Subcutaneous abdominal adipose tissue (tissue), 5 donors: ENCODE measurements around the gene ARHGEF3.
A peak's percentile ranks its signal among the peaks of the same experiment; 100 is the strongest.

Experiments used
- H3K27ac ChIP-seq: one replicate; pipeline ENCODE4 v1.7.0; 2013; ENCODE audit warnings: low read depth, mild to moderate bottlenecking, inconsistent platforms, low read length, moderate library complexity
- H3K27me3 ChIP-seq, 5 donors: one replicate each; pipeline ENCODE4 v1.7.0; 2013; ENCODE audit warnings: low read length in 5 of 5, inconsistent platforms in 1 of 5; ENCODE audit not compliant: control insufficient read depth in 5 of 5, insufficient read depth in 4 of 5
- H3K36me3 ChIP-seq, 5 donors: one replicate each; pipeline ENCODE4 v1.7.0; 2013; ENCODE audit warnings: low read length in 5 of 5; ENCODE audit not compliant: control insufficient read depth in 5 of 5, insufficient read depth in 5 of 5
- H3K4me1 ChIP-seq, 5 donors: one replicate each; pipeline ENCODE4 v1.7.0; 2013; ENCODE audit warnings: low read length in 5 of 5, mild to moderate bottlenecking in 3 of 5, moderate library complexity in 1 of 5; ENCODE audit not compliant: control insufficient read depth in 5 of 5, insufficient read depth in 5 of 5
- H3K4me3 ChIP-seq, 5 donors: one replicate each; pipeline ENCODE4 v1.7.0; 2013; ENCODE audit warnings: low read length in 5 of 5, low read depth in 1 of 5
- H3K9ac ChIP-seq, 5 donors: one replicate each; pipeline ENCODE4 v1.7.0; 2013; ENCODE audit warnings: low read length in 5 of 5, mild to moderate bottlenecking in 4 of 5, moderate library complexity in 3 of 5
- H3K9me3 ChIP-seq, 5 donors: one replicate each; pipeline ENCODE4 v1.7.0; 2013; ENCODE audit warnings: low read length in 5 of 5; ENCODE audit not compliant: control insufficient read depth in 5 of 5
- donor health status: healthy.
- donor health status: healthy.
- donor health status: healthy.
- donor health status: healthy.
- donor health status: healthy.

Gene ARHGEF3

DNA sequence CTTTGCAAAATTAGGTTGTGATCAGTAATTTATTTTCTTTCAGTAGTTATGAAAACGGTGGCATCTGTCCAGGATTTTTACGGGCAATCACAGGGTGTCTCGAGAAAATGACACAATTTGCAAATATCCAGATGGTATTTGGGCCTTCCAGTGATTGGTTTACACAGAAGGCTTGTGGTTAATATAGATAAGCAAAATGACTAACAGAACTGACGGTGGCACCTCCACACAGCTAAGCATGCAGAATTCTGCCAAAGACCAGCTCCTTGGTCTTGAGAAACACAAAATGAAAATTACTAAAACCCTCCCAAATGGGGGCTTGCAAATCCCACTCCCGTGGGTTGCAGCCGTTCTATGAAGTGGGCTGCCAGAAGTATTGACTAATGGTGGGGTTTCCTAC is 5.5 kb downstream of the ARHGEF3 start:
- Histone ChIP-seq H3K36me3 (no peaks in the 10 kb centered on the region), H3K4me3 (no peak overlapping the region), H3K9ac (no peak overlapping the region), H3K9me3 (no peaks in the 10 kb centered on the region), H3K27me3 (no peaks in the 10 kb centered on the region), H3K4me1 (peaks cover 9 to 43% (median 31%) of the 10 kb centered on the region in 5 donors), H3K27ac (no peak overlapping the region)

- Histone ChIP-seq H3K27ac (peak overlapping the region; percentile 57), H3K9me3 (no peaks in the 10 kb centered on the region), H3K27me3 (no peaks in the 10 kb centered on the region), H3K9ac (no peak overlapping the region), H3K36me3 (no peaks in the 10 kb centered on the region), H3K4me3 (no peak overlapping the region), H3K4me1 (peaks cover 8 to 39% (median 27%) of the 10 kb centered on the region in 5 donors)
Observed at GRCh38 chr3:56795829-56796185, 5.9 kb downstream of the ARHGEF3 start.

- H3K27ac ChIP-seq = peak overlapping the region; percentile 57
- peak overlapping the region in 2 of 5 donors; percentile 40 to 42 for H3K9ac ChIP-seq
- H3K27me3 ChIP-seq = no peaks in the 10 kb centered on the region
- H3K36me3 ChIP-seq = no peaks in the 10 kb centered on the region
- peaks cover 6 to 34% (median 22%) of the 10 kb centered on the region in 5 donors for H3K4me1 ChIP-seq
- H3K9me3 ChIP-seq = no peaks in the 10 kb centered on the region
- no peak overlapping the region for H3K4me3 ChIP-seq
Observed at GRCh38 chr3:56795097-56795828, 6.5 kb downstream of the ARHGEF3 start.

GRCh38 chr3:56792193-56792592 is 9.6 kb downstream of the ARHGEF3 start:
- Histone ChIP-seq H3K36me3 (no peaks in the 10 kb centered on the region), H3K4me3 (no peak overlapping the region), H3K9ac (no peak overlapping the region), H3K9me3 (no peaks in the 10 kb centered on the region), H3K27ac (no peak overlapping the region), H3K27me3 (no peaks in the 10 kb centered on the region), H3K4me1 (peaks cover 3 to 13% (median 11%) of the 10 kb centered on the region in 5 donors)

DNA sequence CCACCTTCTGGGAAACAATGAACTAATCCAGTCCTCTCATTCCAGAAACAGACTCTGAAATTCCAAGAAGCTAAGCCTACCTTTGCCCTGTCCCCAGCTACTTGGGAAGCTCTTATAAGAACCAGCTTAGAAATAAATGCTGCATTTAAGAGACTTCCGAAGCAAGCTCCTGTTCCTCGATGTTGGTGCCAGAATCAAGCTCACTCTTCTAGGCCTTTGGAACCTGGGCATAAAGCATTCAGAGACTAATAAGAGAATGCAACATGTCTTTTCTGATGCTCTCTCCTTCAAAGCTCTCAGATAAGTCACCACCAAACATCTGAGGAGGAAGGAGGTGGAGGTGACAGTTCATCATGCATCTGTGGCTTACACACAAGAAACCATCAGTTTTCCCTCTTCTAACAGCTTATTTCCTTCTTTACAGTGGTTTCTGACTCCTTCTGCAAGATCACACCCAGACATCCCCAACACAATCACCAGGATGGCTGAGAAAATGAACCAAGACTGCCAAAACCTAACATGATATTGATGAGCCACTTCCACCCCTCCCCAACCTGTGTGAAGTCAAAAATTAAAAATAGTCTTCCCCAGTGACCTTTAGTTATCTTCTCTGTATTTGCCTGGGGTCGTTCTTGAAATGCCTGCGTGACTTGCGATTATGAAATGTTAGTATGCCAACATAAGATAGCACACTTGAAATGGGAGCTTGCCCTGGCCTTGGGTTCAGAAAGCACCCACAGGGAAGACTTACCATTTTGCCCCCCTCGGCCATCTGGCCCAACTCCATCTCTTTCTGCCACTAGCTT is 11.5 kb downstream of the ARHGEF3 start:
- Histone ChIP-seq H3K27me3 (no peaks in the 10 kb centered on the region), H3K4me3 (no peak overlapping the region), H3K4me1 (peaks cover 0 to 11% (median 5%) of the 10 kb centered on the region in 5 donors), H3K9ac (no peak overlapping the region), H3K27ac (no peak overlapping the region), H3K36me3 (no peaks in the 10 kb centered on the region), H3K9me3 (no peaks in the 10 kb centered on the region)

DNA sequence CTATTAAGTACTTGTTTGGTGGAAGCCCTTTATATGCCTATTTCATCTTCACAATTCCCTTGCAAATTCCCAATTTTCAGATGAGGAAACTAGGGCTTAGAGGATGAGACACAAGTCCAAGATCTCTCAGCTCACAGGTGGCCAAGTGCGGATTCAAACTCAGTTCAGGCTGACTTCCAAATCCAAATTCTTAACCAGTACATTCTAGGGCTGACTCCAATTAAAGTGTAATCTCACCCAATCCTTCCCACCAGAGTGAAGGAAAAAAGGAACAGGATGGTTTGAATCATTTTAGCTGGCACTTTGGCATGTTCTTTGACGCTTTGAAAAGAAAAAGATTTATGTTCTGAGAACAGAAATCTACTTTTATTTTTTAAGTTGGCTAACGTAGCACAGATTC is 12.7 kb downstream of the ARHGEF3 start:
- Histone ChIP-seq H3K9me3 (no peaks in the 10 kb centered on the region), H3K4me1 (peaks cover 0 to 15% (median 2%) of the 10 kb centered on the region in 5 donors), H3K27me3 (no peaks in the 10 kb centered on the region), H3K9ac (no peak overlapping the region), H3K4me3 (no peak overlapping the region), H3K27ac (no peak overlapping the region), H3K36me3 (no peaks in the 10 kb centered on the region)

GRCh38 chr3:56788521-56788920 is 13.2 kb downstream of the ARHGEF3 start:
- Histone ChIP-seq H3K36me3 (no peaks in the 10 kb centered on the region), H3K4me1 (peaks cover 0 to 20% (median 7%) of the 10 kb centered on the region in 5 donors), H3K27me3 (no peaks in the 10 kb centered on the region), H3K4me3 (no peak overlapping the region), H3K9ac (no peak overlapping the region), H3K27ac (no peak overlapping the region), H3K9me3 (no peaks in the 10 kb centered on the region)

GRCh38 chr3:56787784-56788256 is 13.9 kb downstream of the ARHGEF3 start:
- no peak overlapping the region for H3K4me3 ChIP-seq
- H3K27me3 ChIP-seq = no peaks in the 10 kb centered on the region
- H3K36me3 ChIP-seq = no peaks in the 10 kb centered on the region
- peaks cover 0 to 27% (median 13%) of the 10 kb centered on the region in 5 donors for H3K4me1 ChIP-seq
- H3K27ac ChIP-seq = no peak overlapping the region
- H3K9ac ChIP-seq = no peak overlapping the region
- no peaks in the 10 kb centered on the region for H3K9me3 ChIP-seq

DNA sequence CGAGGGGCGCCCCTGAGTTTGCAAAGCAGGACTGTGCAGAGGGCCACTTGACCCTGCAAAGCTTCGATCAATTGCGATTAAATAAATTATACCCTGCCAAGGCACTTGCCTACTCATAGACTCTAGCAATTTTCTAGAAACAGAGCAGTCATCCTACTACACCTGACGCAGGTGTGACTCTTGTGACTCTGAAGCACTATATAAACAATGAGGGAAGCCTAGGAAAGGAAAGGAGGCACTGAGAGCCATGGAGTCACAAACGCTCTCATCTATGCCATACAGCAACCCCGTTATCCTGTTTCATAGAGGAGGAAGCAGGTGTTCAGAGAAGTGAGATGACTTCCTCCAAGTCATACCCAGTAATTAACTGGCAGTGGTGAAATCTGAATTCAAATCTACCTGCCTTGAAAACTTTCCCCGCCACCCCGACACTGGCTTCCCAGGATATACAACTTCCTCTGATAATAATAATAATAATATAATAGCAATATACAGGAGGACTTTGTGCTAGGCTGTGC is 14.4 kb downstream of the ARHGEF3 start:
- Histone ChIP-seq H3K27ac (no peak overlapping the region), H3K4me1 (peaks cover 0 to 31% (median 13%) of the 10 kb centered on the region in 5 donors), H3K9me3 (no peaks in the 10 kb centered on the region)

DNA sequence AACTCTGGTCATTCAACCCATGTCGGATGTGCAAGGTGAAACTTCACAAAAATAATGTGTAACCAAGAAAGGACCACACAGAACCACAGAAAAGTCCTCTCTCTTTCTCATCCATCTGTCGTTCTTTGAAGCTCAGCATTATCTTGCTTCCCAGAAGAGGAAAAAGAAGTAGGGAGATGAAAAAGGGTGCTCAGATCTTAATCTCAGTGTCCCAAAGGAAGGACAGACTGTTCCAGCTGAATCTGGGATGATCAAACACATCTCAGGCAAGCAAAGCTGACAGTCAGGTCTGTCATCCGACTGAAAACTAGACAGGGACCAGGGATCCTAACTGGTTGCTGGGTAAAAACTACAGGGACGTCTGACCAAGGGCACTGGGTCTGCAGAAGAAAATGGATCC is 16.2 kb downstream of the ARHGEF3 start:
- Histone ChIP-seq H3K9me3 (no peaks in the 10 kb centered on the region), H3K27ac (no peak overlapping the region), H3K27me3 (no peaks in the 10 kb centered on the region), H3K4me3 (no peak overlapping the region), H3K9ac (no peak overlapping the region), H3K36me3 (no peaks in the 10 kb centered on the region), H3K4me1 (peaks cover 0 to 31% (median 13%) of the 10 kb centered on the region in 5 donors)

More for the DNA sequence above, 14.4 kb downstream of the ARHGEF3 start:
- no peaks in the 10 kb centered on the region for H3K36me3 ChIP-seq
- H3K4me3 ChIP-seq = no peak overlapping the region
- H3K27me3 ChIP-seq = no peaks in the 10 kb centered on the region
- H3K9ac ChIP-seq = no peak overlapping the region
